Vagina (tissue), 2 donors: ENCODE results near the gene KRT13.

Experiments used
- POLR2A ChIP-seq, 2 donors: fragments of 450-650 bp; IDR thresholded peaks; one replicate each; pipeline ENCODE4 v1.6.1; 2017; ENCODE audit warnings: antibody characterized with exemption in 2 of 2, mild to moderate bottlenecking in 2 of 2, moderate library complexity in 2 of 2
- POLR2AphosphoS5 ChIP-seq, 2 donors: sonication (generic); formaldehyde crosslinking; IDR thresholded peaks; one replicate each; pipeline ENCODE4 v1.9.0; 2017; ENCODE audit warnings: antibody characterized with exemption in 2 of 2, mild to moderate bottlenecking in 2 of 2, low read depth in 1 of 2; ENCODE audit not compliant: insufficient read depth in 1 of 2
- TF ChIP-seq, protein P1 (sequence below), 3 experiments: fragments of 450-650 bp in 2 of 3; fragments of 200-600 bp in 1 of 3; sonication (generic) in 1 of 3; IDR thresholded peaks; one replicate each; pipeline ENCODE4 v1.5.1; 2017 to 2019; ENCODE audit warnings: antibody characterized with exemption in 3 of 3, mild to moderate bottlenecking in 2 of 3, moderate library complexity in 2 of 3

DNA sequence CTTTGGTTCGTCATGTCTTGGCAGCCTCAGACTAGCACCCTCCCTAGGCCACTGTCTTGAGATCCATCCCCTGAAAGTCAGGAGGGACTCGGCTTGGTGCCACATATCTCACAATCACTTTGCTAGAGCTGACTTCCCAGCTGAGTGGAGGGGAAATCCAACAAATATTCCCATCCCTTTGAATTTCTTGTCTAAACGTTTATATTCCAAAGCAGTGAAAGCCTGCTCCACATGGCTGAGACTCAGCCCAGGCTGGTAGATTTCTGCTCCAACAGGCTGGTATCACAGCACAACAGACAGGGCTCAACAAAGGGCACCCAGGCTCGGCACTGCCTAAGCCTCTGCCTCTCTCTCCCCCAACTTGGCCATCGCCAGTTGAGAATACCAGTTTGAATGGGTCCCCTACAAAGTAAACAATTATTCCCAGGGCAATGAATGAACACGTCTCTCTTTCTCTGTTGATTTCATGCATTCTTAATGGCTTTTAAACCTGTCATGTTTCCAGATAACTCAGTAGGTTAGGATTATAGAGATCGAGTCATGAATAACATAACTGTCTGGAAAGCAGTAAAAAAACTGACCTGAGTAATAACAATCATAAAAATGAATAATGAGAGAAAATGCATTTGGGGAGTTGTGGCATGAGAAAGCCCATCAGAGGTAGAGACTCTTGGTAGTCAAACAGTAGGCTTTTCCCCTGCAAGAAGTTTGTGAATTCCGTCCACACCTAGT, 1.0 kb downstream of the KRT13 start:
- TF ChIP-seq, protein P1, sequence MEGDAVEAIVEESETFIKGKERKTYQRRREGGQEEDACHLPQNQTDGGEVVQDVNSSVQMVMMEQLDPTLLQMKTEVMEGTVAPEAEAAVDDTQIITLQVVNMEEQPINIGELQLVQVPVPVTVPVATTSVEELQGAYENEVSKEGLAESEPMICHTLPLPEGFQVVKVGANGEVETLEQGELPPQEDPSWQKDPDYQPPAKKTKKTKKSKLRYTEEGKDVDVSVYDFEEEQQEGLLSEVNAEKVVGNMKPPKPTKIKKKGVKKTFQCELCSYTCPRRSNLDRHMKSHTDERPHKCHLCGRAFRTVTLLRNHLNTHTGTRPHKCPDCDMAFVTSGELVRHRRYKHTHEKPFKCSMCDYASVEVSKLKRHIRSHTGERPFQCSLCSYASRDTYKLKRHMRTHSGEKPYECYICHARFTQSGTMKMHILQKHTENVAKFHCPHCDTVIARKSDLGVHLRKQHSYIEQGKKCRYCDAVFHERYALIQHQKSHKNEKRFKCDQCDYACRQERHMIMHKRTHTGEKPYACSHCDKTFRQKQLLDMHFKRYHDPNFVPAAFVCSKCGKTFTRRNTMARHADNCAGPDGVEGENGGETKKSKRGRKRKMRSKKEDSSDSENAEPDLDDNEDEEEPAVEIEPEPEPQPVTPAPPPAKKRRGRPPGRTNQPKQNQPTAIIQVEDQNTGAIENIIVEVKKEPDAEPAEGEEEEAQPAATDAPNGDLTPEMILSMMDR (IDR thresholded peaks at IDR 0.05) = no peak
- TF ChIP-seq POLR2A (IDR thresholded peaks at IDR 0.05) = no peak
- no peak for TF ChIP-seq POLR2AphosphoS5 (IDR thresholded peaks at IDR 0.05; ENCODE audit: insufficient read depth in 1 of 2, low read depth in 1 of 2)
